Hepatocyte (in vitro differentiated cells): Measurements from ENCODE around the gene RNF152. TPM values are rescaled to one million over a fixed set of nuclear protein-coding genes. Genes with fewer than 3 reads are reported as not detected.

Source experiments
- DNase-seq: peaks from one replicate; pipeline ENCODE4 v3.0.0-alpha.2; 2016; ENCODE audit warnings: low spot score
- H2AFZ ChIP-seq: fragments of 200-600 bp; sonication (generic); 2 replicates; pipeline ENCODE4 v1.6.0; 2016; ENCODE audit warnings: antibody characterized with exemption, mild to moderate bottlenecking
- H3K27ac ChIP-seq: fragments of 200-600 bp; sonication (generic); 2 replicates; pipeline ENCODE4 v1.5.1; 2016; ENCODE audit warnings: mild to moderate bottlenecking
- H3K27me3 ChIP-seq: fragments of 200-600 bp; sonication (generic); 2 replicates; pipeline ENCODE4 v1.6.1; 2016
- H3K36me3 ChIP-seq: fragments of 200-600 bp; sonication (generic); replicated peaks from 2 replicates; pipeline ENCODE4 v1.5.1; 2016; ENCODE audit warnings: low read depth; ENCODE audit not compliant: insufficient read depth
- H3K4me1 ChIP-seq: fragments of 200-600 bp; sonication (generic); 2 replicates; pipeline ENCODE4 v1.5.1; 2016; ENCODE audit warnings: mild to moderate bottlenecking, moderate library complexity; ENCODE audit not compliant: insufficient read depth
- H3K4me2 ChIP-seq: fragments of 200-600 bp; sonication (generic); 2 replicates; pipeline ENCODE4 v1.6.0; 2016
- H3K4me3 ChIP-seq: fragments of 200-600 bp; sonication (generic); 2 replicates; pipeline ENCODE4 v1.5.1; 2016; ENCODE audit warnings: mild to moderate bottlenecking
- H3K79me2 ChIP-seq: fragments of 200-600 bp; sonication (generic); 2 replicates; pipeline ENCODE4 v1.6.0; 2017; ENCODE audit warnings: mild to moderate bottlenecking
- H3K9me2 ChIP-seq: fragments of 200-600 bp; sonication (generic); replicated peaks from 2 replicates; pipeline ENCODE4 v1.6.0; 2017; ENCODE audit warnings: mild to moderate bottlenecking; ENCODE audit not compliant: insufficient read depth
- H3K9me3 ChIP-seq: fragments of 200-600 bp; sonication (generic); 2 replicates; pipeline ENCODE4 v1.5.1; 2016; ENCODE audit warnings: low read depth, mild to moderate bottlenecking
- H4K20me1 ChIP-seq: fragments of 200-600 bp; sonication (generic); 2 replicates; pipeline ENCODE4 v1.6.0; 2016; ENCODE audit warnings: mild to moderate bottlenecking; ENCODE audit not compliant: insufficient read depth, poor library complexity, severe bottlenecking
- EZH2 ChIP-seq: fragments of 200-600 bp; sonication (generic); IDR thresholded peaks from 2 replicates; pipeline ENCODE4 v1.6.1; 2016; ENCODE audit warnings: antibody characterized with exemption, mild to moderate bottlenecking, borderline replicate concordance
- EZH2phosphoT487 ChIP-seq: fragments of 200-600 bp; sonication (generic); IDR thresholded peaks from one replicate; pipeline ENCODE4 v1.6.1; 2018; ENCODE audit warnings: antibody characterized with exemption, mild to moderate bottlenecking, low read depth, moderate library complexity; ENCODE audit not compliant: unreplicated experiment, severe bottlenecking
- WGBS: methylation state at CpG from one replicate; pipeline ENCODE4 v1.1.6; 2016; ENCODE audit warnings: low lambda C conversion rate; ENCODE audit errors: missing lambda C conversion rate; 5-methylcytosine and 5-hydroxymethylcytosine counted together
- polyA plus RNA-seq: library from polyadenylated mRNA; unstranded; fragments of >200 nt; fragmentation: Nextera tagmentation; extraction: Ambion mirVana; gene quantifications from 2 replicates; pipeline ENCODE4 v1.2.1, GENCODE V29; 2016
- total RNA-seq: library from RNA; depleted of rRNA; stranded (reverse); fragments of >200 nt; gene quantifications from 2 replicates; pipeline ENCODE4 v1.2.3, GENCODE V29; 2014
- TF ChIP-seq, protein P1 (sequence below): fragments of 200-600 bp; sonication (generic); IDR thresholded peaks from 2 replicates; pipeline ENCODE4 v1.5.1; 2016; ENCODE audit warnings: antibody characterized with exemption, mild to moderate bottlenecking; ENCODE audit not compliant: poor library complexity

Gene RNF152
- total and polyA plus RNA-seq, 2 experiments from 2014 or later: 4.2 to 18.3 TPM

DNA sequence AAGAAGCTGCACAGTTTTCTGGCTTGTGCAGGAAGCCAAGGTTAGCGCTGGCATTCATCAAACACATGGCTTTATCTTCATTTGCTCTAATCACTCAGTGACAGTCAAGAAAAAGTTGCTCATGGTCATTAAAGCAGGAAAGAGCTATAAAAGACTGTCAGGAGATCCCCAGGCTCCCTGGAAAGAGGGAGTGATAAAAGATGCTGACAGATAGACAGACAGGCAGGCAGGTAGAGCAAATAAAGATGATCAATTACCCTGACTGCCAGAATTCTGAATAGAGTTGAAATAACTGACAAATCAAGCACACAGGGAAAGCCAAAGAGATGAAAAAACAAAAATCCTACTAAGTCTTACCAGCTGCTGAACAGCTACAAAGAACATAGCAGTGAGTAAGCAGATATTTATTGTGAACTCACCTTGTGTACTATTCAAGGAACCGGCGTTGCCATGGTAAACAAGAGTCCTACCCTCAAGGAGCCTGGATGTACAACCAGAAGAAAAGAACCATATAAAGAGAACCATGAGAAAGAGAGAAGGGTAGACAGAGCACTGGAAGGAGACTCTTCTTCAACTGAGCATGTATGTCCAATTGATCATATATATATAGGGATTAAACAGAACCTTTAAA is 68.0 kb downstream of the RNF152 start:
- TF ChIP-seq EZH2: no peak
- Histone ChIP-seq H3K79me2 (peaks cover 6% of the 10 kb centered on the region), H2AFZ (no peak overlapping the region), H3K4me2 (no peak overlapping the region), H3K27ac (no peak overlapping the region), H3K9me3 (no peaks in the 10 kb centered on the region), H3K9me2 (no peaks in the 10 kb centered on the region), H3K27me3 (no peaks in the 10 kb centered on the region), H3K4me1 (no peaks in the 10 kb centered on the region), H3K36me3 (no peaks in the 10 kb centered on the region), H4K20me1 (no peaks in the 10 kb centered on the region), H3K4me3 (no peak overlapping the region)
- 54% methylated on average over 3 of the region's 3 CpGs for WGBS
- DNase-seq: peak; percentile 11

DNA sequence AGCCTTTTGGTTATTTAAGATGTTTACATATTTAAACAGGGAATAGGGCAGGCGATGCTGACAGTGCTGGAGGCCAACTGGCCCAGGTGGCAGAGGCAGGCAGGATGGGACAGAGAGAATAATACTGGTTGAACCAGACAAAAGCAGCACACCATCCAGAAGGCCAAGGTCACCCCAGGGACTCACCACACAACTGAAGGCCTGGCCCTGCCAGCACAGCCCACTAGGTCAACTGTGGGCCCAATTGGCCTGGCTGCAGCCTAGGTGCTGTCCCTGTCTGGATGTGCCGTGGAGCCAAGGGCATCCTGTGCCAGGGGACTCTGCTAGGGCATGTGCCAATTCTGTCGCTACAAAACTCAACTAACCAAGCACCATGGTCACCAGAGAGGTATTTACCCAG is 69.2 kb downstream of the RNF152 start:
- Histone ChIP-seq H3K79me2 (peaks cover 6% of the 10 kb centered on the region), H3K4me2 (no peak overlapping the region), H3K9me2 (no peaks in the 10 kb centered on the region), H4K20me1 (no peaks in the 10 kb centered on the region), H3K4me3 (no peak overlapping the region), H3K9me3 (no peaks in the 10 kb centered on the region), H3K27me3 (no peaks in the 10 kb centered on the region), H3K36me3 (no peaks in the 10 kb centered on the region), H2AFZ (no peak overlapping the region), H3K4me1 (no peaks in the 10 kb centered on the region), H3K27ac (no peak overlapping the region)
- DNase-seq: no peak
- TF ChIP-seq EZH2phosphoT487: no peak
- TF ChIP-seq, protein P1, sequence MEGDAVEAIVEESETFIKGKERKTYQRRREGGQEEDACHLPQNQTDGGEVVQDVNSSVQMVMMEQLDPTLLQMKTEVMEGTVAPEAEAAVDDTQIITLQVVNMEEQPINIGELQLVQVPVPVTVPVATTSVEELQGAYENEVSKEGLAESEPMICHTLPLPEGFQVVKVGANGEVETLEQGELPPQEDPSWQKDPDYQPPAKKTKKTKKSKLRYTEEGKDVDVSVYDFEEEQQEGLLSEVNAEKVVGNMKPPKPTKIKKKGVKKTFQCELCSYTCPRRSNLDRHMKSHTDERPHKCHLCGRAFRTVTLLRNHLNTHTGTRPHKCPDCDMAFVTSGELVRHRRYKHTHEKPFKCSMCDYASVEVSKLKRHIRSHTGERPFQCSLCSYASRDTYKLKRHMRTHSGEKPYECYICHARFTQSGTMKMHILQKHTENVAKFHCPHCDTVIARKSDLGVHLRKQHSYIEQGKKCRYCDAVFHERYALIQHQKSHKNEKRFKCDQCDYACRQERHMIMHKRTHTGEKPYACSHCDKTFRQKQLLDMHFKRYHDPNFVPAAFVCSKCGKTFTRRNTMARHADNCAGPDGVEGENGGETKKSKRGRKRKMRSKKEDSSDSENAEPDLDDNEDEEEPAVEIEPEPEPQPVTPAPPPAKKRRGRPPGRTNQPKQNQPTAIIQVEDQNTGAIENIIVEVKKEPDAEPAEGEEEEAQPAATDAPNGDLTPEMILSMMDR: no peak
- no peak for TF ChIP-seq EZH2
- 96% methylated on average over 3 of the region's 3 CpGs for WGBS

DNA sequence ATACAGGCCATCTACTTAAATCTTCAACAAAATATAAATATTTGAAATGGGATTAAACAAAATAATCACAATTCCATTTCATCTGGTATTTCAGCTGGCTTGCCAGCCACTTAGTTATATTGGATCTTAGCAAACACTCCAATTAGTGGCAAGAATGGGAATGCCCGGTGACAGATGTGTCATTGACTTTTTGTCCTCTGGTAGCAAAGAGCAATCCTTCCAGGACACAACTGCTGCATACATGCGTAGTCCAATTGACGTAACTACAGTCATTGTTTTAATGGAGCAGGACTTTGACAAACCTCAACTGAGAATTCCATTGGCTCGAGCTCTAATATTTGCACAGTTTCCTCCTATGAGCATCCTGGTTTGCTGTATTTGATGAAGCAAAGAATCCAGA is 69.9 kb downstream of the RNF152 start:
- 90% methylated on average over 4 of the region's 4 CpGs for WGBS

DNA sequence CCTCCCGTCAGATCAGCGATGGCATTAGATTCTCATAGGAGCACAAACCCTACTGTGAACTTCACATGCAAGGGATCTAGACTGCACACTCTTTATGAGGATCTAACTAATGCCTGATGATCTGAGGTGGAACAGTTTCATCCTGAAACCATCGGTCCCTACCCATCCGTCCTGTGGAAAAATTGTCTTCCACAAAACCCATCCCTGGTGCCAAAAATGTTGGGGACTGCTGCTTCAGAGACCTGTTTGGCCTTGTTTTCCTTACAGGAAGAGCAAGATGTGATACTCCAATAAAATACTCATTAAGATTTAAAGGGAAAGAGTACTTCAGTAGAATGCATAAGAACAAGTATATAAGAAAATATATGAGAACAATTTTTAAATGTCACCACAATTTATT is 71.1 kb downstream of the RNF152 start:
- Histone ChIP-seq H3K36me3 (no peaks in the 10 kb centered on the region), H3K4me2 (no peak overlapping the region), H3K4me1 (no peaks in the 10 kb centered on the region), H3K27ac (no peak overlapping the region), H3K4me3 (no peak overlapping the region), H3K9me2 (no peaks in the 10 kb centered on the region), H3K27me3 (no peaks in the 10 kb centered on the region), H3K79me2 (peaks cover 6% of the 10 kb centered on the region), H4K20me1 (no peaks in the 10 kb centered on the region), H2AFZ (no peak overlapping the region), H3K9me3 (no peaks in the 10 kb centered on the region)
- 97% methylated on average over 4 of the region's 4 CpGs for WGBS
- no peak for DNase-seq
- TF ChIP-seq EZH2 (no peak), EZH2phosphoT487 (no peak)
- TF ChIP-seq, protein P1: no peak

More for the DNA sequence above, 69.9 kb downstream of the RNF152 start:
- Histone ChIP-seq H3K36me3 (no peaks in the 10 kb centered on the region), H3K9me3 (no peaks in the 10 kb centered on the region), H3K27ac (no peak overlapping the region), H4K20me1 (no peaks in the 10 kb centered on the region), H3K4me3 (no peak overlapping the region), H2AFZ (no peak overlapping the region), H3K79me2 (peaks cover 6% of the 10 kb centered on the region), H3K4me1 (no peaks in the 10 kb centered on the region), H3K9me2 (no peaks in the 10 kb centered on the region), H3K27me3 (no peaks in the 10 kb centered on the region), H3K4me2 (no peak overlapping the region)
- DNase-seq: no peak
- TF ChIP-seq, protein P1: no peak
- TF ChIP-seq EZH2phosphoT487: no peak
- TF ChIP-seq EZH2: no peak
